Astrocyte of the spinal cord (primary cell): ENCODE measurements around the gene CARHSP1.

Source experiments
- DNase-seq: peaks from one replicate; pipeline ENCODE4 v3.0.0; 2011; ENCODE audit warnings: low read depth, low spot score
- H3K4me3 ChIP-seq: 2 replicates; pipeline ENCODE4 v1.5.1; 2011; ENCODE audit warnings: low read depth, mild to moderate bottlenecking, low read length, moderate library complexity
- in situ Hi-C: cut with HindIII; loops from 2 replicates; pipeline ENCODE4 v1.10.0; 2017; ENCODE audit warnings: low sequenced_read_pairs
- TF ChIP-seq, protein P1 (sequence below): IDR thresholded peaks from 2 replicates; pipeline ENCODE4 v1.5.1; 2012; ENCODE audit warnings: low read depth, mild to moderate bottlenecking, low read length, inconsistent platforms

Gene CARHSP1

DNA sequence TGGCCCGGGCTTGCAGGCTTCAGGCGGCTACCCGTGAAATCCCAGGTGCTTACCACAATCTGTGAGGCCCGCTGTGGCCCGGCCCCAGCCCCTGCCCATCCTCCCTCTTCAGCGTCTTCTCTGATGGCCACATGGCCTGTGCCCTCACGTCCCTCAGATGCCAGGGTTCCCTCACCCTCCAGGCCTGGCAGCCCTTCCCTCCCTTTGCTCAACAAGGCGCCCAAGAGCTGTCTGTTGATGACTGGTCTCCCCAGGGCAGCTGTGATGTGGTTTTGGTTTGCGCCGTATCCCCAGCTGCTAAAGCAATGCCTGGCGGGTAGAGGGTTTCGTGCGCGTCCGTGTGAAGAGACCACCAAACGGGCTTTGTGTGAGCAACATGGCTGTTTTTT, 36.1 kb downstream of the CARHSP1 start:
- no peak for DNase-seq
- TF ChIP-seq, protein P1, sequence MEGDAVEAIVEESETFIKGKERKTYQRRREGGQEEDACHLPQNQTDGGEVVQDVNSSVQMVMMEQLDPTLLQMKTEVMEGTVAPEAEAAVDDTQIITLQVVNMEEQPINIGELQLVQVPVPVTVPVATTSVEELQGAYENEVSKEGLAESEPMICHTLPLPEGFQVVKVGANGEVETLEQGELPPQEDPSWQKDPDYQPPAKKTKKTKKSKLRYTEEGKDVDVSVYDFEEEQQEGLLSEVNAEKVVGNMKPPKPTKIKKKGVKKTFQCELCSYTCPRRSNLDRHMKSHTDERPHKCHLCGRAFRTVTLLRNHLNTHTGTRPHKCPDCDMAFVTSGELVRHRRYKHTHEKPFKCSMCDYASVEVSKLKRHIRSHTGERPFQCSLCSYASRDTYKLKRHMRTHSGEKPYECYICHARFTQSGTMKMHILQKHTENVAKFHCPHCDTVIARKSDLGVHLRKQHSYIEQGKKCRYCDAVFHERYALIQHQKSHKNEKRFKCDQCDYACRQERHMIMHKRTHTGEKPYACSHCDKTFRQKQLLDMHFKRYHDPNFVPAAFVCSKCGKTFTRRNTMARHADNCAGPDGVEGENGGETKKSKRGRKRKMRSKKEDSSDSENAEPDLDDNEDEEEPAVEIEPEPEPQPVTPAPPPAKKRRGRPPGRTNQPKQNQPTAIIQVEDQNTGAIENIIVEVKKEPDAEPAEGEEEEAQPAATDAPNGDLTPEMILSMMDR = no peak
- in situ Hi-C loops = no loop called here
- H3K4me3 ChIP-seq = no peak overlapping the region

DNA sequence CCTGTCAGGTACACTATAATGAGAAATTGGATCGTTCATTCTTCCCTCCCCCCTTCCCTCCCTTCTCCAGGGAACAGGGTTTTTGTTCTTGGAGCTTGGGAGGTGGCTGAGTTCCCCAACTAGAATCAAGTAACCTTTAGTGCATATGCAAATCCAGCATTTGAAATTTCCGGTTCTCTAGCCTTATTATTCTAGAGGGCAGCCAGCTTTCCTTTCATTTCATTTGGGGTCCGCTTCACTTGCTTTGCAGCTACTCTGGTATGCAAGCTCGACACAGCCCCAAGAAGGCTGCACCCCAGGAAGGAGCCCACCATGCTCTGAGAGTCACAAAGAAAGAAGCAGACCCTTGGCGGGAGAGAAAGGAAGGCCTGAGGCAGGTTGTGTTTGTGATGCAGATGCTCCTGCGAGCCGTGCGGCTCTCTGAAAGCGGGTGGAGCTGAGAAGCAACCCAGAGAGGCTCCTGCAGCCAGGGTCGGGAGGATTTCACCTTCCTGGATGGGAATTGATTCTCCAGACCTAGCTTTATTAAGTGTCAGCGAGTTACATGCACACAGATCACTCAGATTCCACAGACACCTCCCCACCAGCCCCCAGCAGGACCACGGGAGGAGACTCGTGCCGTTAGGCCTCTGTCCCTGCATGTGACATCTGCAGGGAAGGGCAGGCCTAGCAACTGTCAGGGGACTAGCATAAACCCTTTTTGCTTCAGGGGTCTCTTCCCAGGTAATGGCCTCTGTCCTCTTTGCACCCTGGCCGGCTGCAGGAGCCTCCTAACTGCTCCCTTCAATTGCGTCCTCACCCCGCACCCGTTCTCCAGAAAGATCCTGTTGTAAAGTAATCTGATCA, 36.7 kb downstream of the CARHSP1 start:
- in situ Hi-C loops = no loop called here
- H3K4me3 ChIP-seq = no peak overlapping the region
- DNase-seq = no peak
- TF ChIP-seq, protein P1 = no peak

DNA sequence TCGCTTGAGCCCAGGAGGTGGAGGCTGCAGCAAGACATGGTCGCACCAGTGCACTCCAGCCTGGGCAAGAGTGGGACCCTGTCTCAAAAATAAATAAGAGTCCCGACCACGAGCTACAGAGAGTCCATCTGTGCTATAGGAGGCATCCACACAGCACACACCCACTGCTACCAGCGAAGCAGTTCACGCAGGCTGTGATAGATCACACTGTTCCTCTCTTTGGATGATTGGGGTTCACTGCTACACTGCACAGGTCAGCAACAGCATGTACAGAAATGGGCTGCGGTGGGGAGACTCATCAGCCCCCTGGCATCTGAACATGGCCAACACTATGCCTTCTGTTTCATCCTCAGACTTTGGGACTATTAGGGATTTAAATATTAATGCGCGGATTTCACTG, 37.4 kb downstream of the CARHSP1 start:
- in situ Hi-C loops = no loop called here
- H3K4me3 ChIP-seq = no peak overlapping the region
- no peak for DNase-seq
- TF ChIP-seq, protein P1 = no peak

DNA sequence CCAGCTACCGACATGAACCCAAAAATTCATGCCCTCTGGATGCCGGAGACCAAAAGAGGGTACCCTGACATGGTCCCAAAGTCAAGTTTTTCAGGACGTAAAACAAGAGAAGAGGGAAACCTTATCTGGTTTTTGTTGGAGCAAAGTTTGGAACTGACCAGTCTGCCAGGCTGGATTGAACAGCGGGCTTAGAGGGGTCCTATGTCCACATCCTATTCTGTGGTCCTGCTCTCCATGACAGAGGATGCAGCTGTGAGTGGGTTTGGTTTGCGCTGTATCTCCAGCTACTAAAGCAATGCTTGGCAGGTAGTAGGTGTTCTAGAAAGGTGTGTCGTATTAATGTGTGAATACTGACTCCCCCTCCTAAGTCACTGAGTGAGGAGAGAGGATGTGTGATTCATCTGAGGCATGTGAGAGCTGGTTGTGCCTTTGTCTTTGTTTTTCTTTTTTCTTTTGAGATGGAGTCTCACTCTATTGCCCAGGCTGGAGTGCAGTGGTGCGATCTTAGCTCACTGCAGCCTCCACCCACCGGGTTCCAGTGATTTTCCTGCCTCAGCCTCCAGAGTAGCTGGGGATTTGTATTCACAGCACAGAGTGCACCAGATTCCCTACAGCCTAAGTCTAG, 40.2 kb downstream of the CARHSP1 start:
- no peak for DNase-seq
- TF ChIP-seq, protein P1 = no peak

DNA sequence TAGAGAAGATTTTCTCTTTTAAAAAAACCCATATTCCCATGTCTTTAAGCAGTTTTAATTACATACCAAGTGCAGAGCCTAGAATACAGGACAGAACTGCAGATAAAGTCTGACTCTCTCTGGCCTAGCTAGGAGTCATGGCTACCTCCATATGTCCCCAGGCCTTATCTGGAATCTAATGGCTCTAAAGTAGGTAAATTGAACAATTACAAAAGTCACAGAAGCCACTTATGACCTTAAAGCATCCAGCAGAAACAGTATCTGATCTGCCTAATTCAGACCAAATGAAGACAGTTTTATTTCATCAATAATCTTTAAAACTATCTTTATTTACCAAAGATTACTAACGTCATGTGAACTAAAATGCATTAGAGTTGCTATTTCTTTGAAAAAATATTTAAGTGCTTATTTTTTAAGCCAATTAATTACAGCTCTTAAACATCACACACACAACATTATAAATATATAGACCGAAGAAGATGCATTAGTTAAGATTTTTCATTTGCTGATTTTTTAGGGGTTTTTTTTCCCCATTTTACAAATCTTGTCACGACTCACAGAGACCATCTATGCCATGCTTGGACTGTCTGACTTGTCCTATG, 42.4 kb downstream of the CARHSP1 start:
- in situ Hi-C loops = no loop called here
- no peak overlapping the region for H3K4me3 ChIP-seq
- TF ChIP-seq, protein P1 = no peak
- DNase-seq = no peak

More for the DNA sequence above, 40.2 kb downstream of the CARHSP1 start:
- H3K4me3 ChIP-seq = no peak overlapping the region
- in situ Hi-C loops = no loop called here

DNA sequence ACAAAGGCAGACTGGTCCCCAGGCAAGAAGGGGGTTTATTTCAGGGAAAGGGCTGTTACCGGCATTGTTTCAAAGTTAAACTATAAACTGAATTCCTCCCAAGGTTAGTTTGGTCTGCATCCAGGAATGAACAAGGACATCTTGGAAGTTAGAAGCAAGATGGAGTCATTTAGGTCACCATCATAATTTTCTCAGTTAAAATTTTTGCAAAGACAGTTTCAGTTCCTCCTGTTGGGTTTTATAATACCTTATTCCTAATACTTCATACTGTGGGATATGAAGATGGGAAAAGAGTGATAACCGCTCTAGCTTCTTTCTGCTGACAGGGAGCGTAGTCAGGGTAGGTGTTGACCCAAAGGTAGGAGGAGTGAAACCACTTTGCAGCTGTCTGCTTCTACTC, 46.4 kb downstream of the CARHSP1 start:
- no peak overlapping the region for H3K4me3 ChIP-seq
- in situ Hi-C loops = no loop called here
- DNase-seq = no peak
- TF ChIP-seq, protein P1 = no peak
